GM21381 (cell line): Measurements from ENCODE around the gene PRDM1.
"Not testable (repeated sequence)": the region's sequence is repeated elsewhere in the genome, so short reads cannot be mapped to it uniquely, and the experiment has no call there.

Experiments used
- ATAC-seq: cut with Tn5 transposase; IDR thresholded peaks from one replicate; pipeline ENCODE4 v1.9.1; 2021; ENCODE audit warnings: mild to moderate bottlenecking, moderate library complexity; ENCODE audit not compliant: unreplicated experiment

Gene PRDM1

DNA sequence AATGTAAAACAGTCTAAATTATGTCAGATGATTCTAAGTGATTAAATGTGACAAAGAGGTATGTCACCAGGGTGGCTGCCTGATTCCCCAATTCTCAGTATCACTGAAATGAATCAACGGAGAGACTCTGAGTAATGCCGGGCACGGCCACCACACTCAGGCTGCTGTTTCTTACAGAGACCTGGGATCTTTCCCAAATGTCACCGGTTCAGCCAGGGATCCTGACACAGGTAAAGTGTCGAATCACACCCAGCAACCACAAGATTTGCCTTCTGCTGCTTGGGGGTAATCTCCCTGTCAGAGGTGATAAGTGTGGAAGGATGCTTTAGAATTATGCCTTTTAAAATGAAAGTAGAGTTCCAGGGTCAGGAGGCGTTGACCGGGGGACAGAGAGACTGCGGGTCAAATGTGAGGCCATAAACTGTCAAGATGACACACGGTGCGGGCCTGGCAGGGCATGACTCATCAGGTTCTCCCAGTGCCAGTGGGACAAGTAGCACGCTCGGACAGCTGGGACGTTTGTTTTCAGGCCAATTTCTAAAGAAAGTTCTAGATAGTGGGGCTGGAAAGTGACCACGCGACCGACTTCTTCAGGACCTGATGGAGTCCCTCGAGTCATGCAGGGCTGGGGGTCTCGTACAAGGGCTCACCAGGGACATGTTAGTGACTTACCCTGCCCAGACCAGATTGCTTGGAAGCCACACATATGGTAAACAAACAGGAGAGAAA, 48.9 kb downstream of the PRDM1 start:
- ATAC-seq = no peak

DNA sequence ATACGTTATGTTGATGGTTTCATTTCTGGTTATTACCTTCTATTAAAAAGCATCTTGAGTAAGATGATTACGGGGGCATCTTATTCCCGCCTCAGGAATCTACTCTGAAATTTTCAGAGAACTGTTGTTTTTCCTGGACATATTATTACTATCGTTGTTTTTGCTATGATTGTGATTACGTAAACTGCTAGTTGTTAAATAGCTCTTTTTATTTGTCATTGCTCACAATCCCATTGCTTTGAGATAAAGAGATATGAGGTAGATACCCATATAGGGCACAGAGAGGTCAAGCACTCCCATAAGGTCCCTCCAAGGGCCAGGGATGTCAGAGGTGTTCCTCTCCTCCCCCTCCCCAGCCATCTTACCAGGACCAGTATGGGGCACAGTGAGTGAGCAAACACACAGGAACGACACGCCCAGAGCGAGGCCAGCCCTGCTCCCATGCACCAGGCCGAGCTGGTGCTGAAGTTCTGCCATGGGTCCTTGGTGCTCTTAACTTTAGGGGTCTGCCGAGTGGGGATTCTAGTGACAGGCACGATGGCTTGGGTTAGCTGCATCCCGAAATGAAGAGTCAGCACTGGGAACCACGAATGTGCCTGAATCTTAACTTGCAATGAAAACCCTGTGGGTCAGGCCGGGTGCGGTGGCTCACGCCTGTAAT, 49.9 kb downstream of the PRDM1 start:
- no peak for ATAC-seq

DNA sequence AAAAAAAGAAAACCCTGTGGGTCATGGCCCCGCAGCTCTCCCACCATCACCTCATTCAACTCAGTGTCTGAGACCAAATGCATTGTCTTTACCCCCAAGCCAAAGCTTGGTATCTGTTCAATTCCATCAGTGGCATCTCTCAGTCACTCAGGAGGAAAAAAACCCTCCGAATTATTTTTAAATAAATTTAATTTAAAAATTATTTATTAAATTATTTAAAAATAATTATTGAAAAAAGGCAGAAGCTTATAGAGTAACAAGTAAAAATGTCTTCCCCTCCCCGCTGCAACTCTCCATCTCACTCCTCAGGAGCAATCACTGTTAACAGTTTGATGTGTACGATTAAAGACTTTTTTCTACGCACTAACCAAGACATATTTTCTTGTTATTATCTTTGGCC, 50.7 kb downstream of the PRDM1 start:
- no peak for ATAC-seq

DNA sequence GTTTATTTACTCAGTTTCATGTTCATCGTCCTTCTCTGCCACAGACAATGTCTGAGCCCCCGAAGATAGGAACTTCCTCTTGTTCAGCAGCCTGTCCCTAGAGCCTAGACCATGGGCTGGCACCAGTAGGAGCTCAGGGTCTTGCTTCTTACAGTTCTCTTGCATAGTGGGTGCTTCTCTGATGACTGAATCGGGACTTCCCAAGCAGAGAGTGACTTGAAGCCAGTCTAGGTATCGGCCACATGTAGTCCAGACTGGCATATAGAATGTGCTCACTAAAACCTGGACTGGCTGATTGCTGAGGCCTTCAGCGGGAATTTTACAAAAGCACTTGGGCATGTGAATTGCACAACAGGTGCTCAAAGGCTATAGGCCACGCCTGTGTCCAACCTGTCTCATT, 52.0 kb downstream of the PRDM1 start:
- ATAC-seq = no peak

DNA sequence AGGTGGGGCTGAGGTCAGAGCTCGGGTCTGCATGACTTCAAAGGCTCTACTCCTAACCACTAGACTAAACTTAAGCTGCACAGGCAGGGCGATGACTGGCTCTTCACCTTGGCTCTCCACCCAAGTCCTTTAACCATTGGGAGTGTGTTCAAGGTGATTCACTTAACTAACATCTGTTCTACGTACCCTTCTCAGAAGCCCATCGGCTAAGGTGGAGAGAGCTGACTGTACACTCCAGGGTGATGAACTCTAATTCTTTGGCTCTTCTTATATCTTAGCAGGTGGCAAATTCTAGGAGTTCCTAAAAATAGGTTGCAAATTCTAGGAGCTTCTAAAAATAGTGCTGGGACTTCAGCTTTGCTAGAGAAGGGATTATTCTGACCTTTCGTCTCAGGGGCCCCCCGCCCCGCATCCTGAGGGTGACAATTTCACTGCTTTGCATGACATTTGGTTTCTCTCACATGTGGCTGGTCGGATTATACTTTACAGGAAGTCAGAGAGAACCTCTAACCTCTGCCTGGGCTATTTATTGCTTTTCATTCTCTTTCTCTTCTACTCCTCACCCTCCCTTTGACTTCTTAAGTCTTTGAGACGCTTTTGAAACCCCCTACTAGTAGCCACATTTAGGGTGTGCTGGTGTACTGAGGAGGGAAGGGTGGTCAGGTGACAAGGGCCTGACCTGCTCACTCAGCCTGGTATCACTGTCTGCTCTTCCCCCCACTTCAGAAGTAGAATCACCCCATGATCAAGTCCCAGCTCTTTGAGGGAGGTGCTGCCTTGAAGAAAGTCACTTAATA, 55.5 kb downstream of the PRDM1 start:
- peak; percentile 82 for ATAC-seq

DNA sequence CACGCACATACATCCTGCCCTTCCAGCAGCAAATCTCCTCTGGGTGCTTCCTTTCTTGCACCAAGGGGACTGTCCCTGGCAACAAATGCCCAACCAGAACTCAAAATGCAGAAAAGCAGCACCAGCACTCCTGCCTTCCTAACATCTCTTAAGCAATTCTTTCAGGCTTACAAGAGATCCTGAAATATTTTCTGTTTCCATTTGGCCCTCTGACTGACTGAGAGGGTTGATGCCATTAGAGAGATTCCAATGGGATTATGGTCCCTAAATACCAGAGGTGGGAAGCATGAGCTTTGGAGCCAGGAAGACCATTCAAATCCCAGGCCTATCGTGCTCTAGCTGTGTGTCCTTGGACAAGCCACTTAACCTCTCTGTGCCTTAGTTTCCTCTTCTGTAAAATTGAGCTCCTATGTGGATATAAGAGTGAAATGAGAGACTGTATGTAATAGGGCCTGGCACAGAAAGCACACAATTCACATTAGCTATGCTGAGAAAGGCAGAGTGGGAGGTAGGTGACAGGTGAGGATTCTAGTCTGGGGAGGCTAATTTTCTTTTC, 56.8 kb downstream of the PRDM1 start:
- no peak for ATAC-seq

DNA sequence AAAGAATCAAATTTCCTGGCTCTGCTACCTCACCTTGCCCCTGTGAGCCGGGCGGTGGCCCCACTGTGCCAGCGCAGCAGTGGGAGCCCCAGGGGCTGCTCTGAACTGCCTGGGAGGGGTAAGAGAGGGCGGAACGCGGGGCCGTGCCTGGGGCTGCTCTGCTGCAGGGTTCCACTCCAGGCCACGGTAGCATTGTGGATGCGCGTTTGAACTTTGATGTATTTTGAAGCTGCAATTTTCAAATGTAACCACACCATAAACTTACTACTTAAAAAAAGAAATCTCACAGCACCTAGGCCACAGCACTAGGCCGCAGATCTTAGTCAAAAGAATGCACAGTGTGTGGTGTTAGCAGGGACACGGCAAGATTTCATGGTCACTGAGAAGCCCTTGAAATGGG, 57.5 kb downstream of the PRDM1 start:
- no peak for ATAC-seq

DNA sequence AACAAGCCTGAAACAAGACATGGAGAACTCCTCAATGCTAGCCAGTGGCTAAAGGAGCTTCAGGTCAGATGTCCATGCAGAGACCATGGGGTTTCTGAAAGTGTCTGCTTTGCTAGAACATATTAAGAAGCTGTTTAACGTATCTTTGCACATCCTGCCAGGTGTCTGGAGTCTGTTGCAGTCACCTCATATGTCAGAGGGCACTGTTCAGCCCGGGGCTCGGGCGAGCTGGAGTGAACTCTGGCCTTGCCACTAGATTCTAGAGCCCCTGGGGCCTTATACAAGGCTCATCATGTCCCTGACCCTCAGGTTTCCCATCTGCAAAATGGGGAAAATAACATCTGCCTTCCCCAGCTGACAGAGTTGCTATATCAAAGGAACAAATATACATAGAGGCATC, 59.0 kb downstream of the PRDM1 start:
- no peak for ATAC-seq

DNA sequence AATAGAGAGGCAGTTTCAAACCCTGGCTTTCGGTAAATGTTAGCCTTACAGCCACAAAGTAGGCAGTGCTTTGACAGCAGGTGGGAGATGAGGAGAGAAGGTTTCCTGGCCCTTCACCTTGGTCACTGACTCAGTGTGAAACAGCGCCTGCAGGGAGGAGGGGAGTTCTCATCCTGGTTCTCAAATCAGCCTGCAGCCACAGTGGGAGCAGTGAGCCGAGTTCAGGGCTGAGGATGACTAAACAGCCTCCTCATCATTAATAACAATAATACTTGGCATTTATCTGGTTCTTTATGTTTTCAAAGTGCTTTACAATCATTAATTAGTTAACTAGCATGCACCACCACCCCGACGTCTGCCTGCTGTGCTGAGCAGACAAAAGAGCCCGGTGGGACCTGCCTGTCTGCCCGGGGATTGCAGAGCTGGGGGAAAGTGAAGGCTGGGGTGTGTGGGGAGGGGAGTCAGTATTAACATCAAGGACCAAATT, 59.6 kb downstream of the PRDM1 start:
- ATAC-seq = peak; percentile 30

DNA sequence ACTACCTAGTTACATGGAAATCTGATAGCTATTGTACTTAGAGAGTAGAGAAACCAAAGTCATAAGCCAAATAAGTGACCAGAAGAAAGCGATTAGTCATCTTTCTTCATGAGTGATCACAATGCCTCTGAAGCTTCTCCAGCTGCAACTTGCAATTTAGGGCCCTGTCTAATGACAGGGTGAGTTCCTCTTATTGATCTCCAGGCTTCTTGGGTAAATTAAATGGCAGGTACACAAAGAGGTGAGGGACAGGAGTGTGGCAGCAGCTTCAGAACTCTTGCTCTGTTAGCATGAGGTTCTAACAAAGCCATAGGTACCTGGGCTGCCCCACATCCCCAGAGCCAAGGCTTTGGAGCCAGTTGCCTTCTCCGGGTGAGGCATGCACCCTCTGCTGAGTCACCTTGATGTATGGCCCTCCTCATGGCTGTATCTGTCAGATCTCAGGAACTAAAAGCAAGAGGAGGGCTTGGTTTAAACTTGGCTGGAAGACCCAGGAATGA, 60.8 kb downstream of the PRDM1 start:
- no peak for ATAC-seq

DNA sequence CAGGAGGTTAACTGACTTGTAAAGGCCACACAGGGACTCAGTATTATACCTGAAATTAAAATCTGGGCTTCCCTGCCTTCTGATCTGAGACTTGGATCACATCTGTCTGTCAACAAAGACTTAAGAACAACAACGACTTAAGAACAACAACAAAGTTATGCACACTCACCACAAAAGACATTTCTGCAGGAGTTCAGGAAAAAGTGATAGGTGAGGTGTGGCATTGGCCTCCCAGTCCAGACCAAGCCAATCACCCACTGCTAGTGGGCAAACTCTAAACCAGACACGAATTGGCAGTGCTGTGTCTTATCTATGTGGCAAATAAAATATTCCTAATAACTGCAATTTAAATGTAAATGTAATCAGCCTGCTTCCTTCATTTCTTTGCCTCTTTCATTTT, 61.3 kb downstream of the PRDM1 start:
- ATAC-seq = no peak

DNA sequence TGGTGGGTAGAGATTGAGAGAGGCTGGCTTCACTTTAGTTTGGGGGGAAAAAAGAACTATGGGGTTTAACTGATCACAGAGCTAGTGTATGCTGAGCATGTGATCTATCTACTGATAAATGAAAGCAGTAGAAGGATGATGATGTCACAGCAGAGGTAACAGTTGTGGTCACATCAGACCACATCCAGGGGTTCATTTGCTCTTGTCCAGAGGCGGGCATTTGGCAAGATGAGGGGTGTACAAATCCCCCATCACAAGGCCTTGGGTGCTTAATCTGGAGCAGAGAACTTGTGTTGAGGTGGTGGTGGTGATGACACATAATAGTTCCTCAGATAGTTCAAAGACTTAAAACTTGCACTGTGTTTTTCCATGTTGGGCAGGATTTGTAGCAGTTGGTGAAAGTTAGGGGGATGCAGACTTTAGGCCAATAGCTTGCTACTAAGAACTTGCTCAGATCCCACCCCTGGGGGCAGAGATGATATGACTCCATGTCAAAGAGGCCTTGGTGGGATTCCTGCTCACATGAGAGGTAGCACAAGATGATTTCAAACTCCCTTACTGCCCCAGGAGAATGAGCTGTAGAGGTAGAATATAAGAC, 63.4 kb downstream of the PRDM1 start:
- no peak for ATAC-seq

DNA sequence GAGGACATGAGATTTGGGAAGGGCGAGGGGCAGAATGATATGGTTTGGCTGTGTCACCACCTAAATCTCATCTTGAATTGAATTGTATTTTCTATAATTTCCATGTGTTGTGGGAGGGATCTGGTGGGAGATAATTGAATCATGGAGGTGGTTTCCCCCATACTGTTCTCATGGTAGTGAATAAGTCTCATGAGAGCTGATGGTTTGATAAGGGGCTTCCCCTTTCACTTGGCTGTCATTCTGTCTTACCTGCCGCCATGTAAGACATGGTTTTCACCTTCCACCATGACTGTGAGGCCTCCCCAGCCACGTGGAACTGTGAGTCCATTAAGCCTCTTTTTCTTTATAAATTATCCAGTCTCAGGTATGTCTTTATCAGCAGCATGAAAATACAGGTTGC, 66.3 kb downstream of the PRDM1 start:
- ATAC-seq = not testable (repeated sequence)

DNA sequence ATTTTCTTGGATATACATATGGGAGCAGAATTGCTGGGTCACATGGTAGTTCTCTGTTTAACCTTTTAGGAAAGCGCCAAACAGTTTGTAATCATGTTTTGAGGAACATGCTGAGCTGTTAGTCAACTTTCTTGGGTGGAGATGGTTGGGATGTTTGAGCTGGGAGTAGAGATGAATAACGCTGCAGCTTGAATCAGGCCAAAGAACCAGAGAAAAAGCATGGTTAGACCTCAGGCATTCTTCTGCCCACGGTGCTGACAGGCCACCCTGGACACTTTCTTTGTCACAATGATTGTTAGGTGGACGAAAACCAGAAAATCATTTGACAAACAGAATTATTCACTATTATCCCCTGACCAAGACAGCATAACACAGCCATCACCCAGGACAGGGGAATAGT, 66.8 kb downstream of the PRDM1 start:
- ATAC-seq = no peak

DNA sequence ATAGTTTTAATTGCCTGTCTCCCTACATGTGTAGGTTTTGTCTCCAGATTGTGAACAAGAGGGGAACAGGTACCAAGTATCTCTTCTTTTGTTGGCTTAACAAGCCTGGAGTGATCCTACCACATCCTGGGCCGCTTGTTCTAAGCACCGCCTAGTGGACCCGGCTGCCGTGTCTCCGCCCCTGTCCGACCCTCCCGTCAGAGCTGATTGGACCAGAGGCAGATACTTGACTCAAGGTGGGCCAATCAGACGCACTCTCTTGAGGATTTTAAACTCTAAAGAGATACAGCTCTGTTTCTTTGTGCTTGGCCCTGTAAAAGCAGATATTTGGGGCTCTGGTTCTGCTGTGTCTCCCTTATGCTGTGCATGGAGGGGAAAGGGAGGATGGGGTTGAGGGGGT, 68.2 kb downstream of the PRDM1 start:
- ATAC-seq = no peak

DNA sequence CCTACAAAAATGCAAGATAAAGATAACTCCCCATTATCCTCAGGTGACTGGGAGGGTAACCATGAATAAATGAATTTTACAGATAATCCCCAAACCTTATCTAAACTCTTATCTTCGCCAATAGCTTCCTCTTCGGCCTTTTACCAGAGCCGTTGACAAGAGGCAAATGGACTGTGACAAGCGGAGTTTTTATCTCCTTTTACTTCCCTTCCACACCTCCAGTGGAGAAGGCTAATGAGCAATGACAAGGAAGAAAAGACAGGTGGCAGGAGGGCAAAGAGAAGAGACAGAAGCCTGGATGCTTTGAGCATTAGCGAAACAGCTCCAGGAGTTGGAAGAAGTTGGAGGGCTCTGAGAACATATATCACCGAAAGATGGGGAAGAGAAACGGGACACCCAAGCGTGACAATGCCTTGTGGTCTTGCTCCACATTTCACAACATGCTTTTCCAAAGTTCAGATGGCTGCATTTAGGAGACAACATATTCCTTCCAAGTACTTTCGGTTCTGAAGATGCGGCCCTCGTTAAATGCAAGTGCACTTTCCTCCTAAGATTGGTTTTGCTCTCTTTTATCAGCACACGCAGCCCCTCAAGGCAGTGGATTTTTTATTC, 69.2 kb downstream of the PRDM1 start:
- ATAC-seq = no peak

DNA sequence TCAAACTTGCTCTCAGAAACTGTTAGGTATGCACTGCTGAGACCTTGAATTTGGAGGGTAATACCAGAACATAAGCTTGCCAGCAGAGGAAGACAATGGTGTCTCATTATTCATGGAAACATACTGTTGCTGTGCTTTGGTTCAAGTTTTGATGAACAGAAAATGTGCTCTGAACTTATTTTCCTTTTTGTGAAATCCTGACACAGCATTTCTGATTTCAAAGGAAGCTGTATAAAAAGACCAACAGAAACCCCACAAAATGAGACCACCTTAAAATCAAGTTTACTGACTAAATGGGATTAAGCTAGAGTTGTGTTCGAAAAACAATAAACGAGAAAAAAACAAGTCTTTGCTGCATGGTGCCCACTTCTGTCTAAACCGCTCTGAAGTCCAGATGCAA, 70.3 kb downstream of the PRDM1 start:
- no peak for ATAC-seq

DNA sequence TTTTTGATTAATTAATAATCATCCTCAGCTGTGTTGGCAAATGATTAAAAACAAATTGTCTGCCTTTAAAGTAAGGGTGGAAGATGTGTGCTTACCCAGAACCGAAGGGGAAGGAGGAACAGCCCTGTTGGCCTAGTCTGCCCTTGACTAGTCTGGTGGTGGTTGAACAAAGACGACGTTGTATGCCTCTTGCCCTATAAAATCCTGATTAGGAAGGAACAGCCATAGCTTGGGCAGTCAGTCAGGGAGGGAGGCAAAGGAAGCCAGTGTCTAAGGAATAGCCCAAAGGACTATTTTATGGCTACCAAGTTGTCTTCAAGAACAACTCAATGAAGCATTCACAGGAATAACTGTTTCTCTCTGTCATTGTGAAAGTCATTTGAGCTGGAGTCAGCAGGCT, 70.7 kb downstream of the PRDM1 start:
- no peak for ATAC-seq

DNA sequence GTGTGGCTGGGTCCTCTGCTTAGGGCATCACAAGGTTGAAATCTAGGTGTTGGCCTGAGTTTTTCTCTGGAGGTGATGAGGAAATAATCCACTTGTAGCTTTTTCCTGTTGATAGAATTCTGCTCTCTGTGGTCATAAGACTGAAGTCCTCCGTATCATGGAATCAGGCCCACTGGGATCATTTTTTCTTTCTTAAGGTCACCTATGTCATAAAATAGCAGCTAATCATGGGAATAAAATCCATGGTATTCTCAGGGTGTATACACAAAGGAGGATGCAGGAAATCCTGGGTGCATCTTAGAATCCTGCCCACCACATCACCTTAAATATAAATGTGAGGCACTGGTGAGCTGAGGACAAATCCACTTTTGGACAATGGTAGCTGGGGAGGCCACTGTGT, 72.7 kb downstream of the PRDM1 start:
- ATAC-seq = no peak
